Measurements from ENCODE around the gene TOX2.

Gene TOX2

GRCh38 chr20:44117296-44118184, 202.9 kb downstream of the TOX2 start:
- H3K4me3 ChIP-seq (ENCODE audit: low read length), result no peak overlapping the region
- no peak for DNase-seq (ENCODE audit: low read depth)
- TF ChIP-seq CTCF (conservative IDR thresholded peaks at IDR 0.05; ENCODE audit: low read length), result no peak

GRCh38 chr20:44118185-44119033, 203.8 kb downstream of the TOX2 start:
- H3K4me3 ChIP-seq (ENCODE audit: low read length), result no peak overlapping the region
- no peak for TF ChIP-seq CTCF (conservative IDR thresholded peaks at IDR 0.05; ENCODE audit: low read length)
- no peak for DNase-seq (ENCODE audit: low read depth)

Measured in AG10803 (cell line).